HCT116 (cell line): Measurements from ENCODE around the gene TMEM184B. TPM values are rescaled to one million over a fixed set of nuclear protein-coding genes. Genes with fewer than 3 reads are reported as not detected.

Experiments used
- ATAC-seq: fragments of 200-7000 bp; cut with Tn5 transposase; 2 replicates; pipeline ENCODE4 v1.9.1; 2020; ENCODE audit warnings: mild to moderate bottlenecking, moderate library complexity
- BruUV-seq: library from RNA; stranded (reverse); fragments of 400-500 nt; replicated peaks from 2 replicates; lab custom pipeline; 2021; lab: Mats Ljungman, UMichigan
- CTCF ChIA-PET: fragments of 300-600 bp; sonication (Branson Sonifier 250); formaldehyde crosslinking; loops from one replicate; lab custom pipeline; 2021; ENCODE audit warnings: antibody characterized with exemption; lab: Charles Lee
- POLR2A ChIA-PET: fragments of 300-600, 350-600 bp; sonication (Branson Sonifier 250); formaldehyde crosslinking; loops from one replicate; lab custom pipeline; 2021; ENCODE audit warnings: antibody characterized with exemption; lab: Charles Lee
- RAD21 ChIA-PET, 2 experiments: fragments of 300-600 bp; sonication (Branson Sonifier 250); formaldehyde crosslinking; loops; one replicate each; lab custom pipeline; 2023; ENCODE audit warnings: low total read pairs in 2 of 2; ENCODE audit not compliant: uncharacterized antibody in 2 of 2, unreplicated experiment in 2 of 2, low non-redundant PET in 1 of 2; lab: Charles Lee
- DNase-seq: peaks from one replicate; pipeline ENCODE4 v3.0.0-alpha.2; 2010; ENCODE audit warnings: low read depth, low spot score
- H2AFZ ChIP-seq: fragments of 200-600 bp; shearing (Covaris generic), sonication (generic); 2 replicates; pipeline ENCODE4 v1.6.1; 2017; ENCODE audit warnings: low read depth, mixed run types, mixed read lengths, antibody characterized with exemption, low read length; ENCODE audit not compliant: poor library complexity, severe bottlenecking
- H3K27ac ChIP-seq: 2 replicates; pipeline ENCODE4 v1.5.1; 2012; ENCODE audit warnings: low read depth, low read length
- H3K27me3 ChIP-seq: fragments of 200-600 bp; sonication (generic); 2 replicates; pipeline ENCODE4 v1.6.1; 2016; ENCODE audit warnings: mixed run types, low read length, mixed read lengths; ENCODE audit not compliant: insufficient read depth
- H3K36me3 ChIP-seq, 2 experiments: fragments of 200-500 bp in 1 of 2; fragments of 200-600 bp in 1 of 2; sonication (Bioruptor generic) in 1 of 2; sonication (generic) in 1 of 2; 2 replicates each; pipeline versions ENCODE4 v1.5.1 to v1.6.1; 2014 to 2016; ENCODE audit warnings: low read length in 2 of 2, inconsistent platforms in 1 of 2, mixed read lengths in 1 of 2, mixed run types in 1 of 2; ENCODE audit not compliant: insufficient read depth in 2 of 2, control insufficient read depth in 1 of 2
- H3K4me1 ChIP-seq, 2 experiments: fragments of 200-600 bp in 1 of 2; sonication (generic) in 1 of 2; 2 replicates each; pipeline versions ENCODE4 v1.5.1 to v1.6.1; 2012 to 2017; ENCODE audit warnings: low read length in 2 of 2, inconsistent platforms in 1 of 2, mild to moderate bottlenecking in 1 of 2, mixed read lengths in 1 of 2, mixed run types in 1 of 2, moderate library complexity in 1 of 2; ENCODE audit not compliant: insufficient read depth in 2 of 2, control insufficient read depth in 1 of 2
- H3K4me2 ChIP-seq: fragments of 200-600 bp; sonication (generic); 2 replicates; pipeline ENCODE4 v1.6.1; 2017; ENCODE audit warnings: mixed run types, low read length, mixed read lengths
- H3K4me3 ChIP-seq, 2 experiments: fragments of 200-600 bp in 1 of 2; sonication (generic) in 1 of 2; replicated peaks in 1 of 2; 2 replicates each; pipeline ENCODE4 v1.5.1; 2011 to 2016; ENCODE audit warnings: low read length in 2 of 2, control low read depth in 1 of 2, low read depth in 1 of 2, mild to moderate bottlenecking in 1 of 2, mixed read lengths in 1 of 2, mixed run types in 1 of 2
- H3K79me2 ChIP-seq: fragments of 200-600 bp; sonication (generic); 2 replicates; pipeline ENCODE4 v1.6.1; 2017; ENCODE audit warnings: mild to moderate bottlenecking, mixed run types, low read length, moderate library complexity, mixed read lengths; ENCODE audit not compliant: insufficient read depth
- H3K9ac ChIP-seq: fragments of 200-600 bp; sonication (generic); 2 replicates; pipeline ENCODE4 v1.6.1; 2016; ENCODE audit warnings: low read length, mixed read lengths
- H3K9me2 ChIP-seq: fragments of 200-600 bp; sonication (generic), shearing (Covaris generic); 2 replicates; pipeline ENCODE4 v1.6.1; 2017; ENCODE audit warnings: mixed run types, mild to moderate bottlenecking, moderate library complexity; ENCODE audit not compliant: insufficient read depth
- H3K9me3 ChIP-seq, 2 experiments: fragments of 200-500 bp in 1 of 2; fragments of 200-600 bp in 1 of 2; sonication (Bioruptor generic) in 1 of 2; sonication (generic) in 1 of 2; 2 replicates each; pipeline ENCODE4 v1.6.1; 2014 to 2017; ENCODE audit warnings: low read length in 2 of 2, mixed read lengths in 2 of 2, inconsistent platforms in 1 of 2, low read depth in 1 of 2, mild to moderate bottlenecking in 1 of 2, mixed run types in 1 of 2, moderate library complexity in 1 of 2; ENCODE audit not compliant: control insufficient read depth in 1 of 2, insufficient read depth in 1 of 2
- H4K20me1 ChIP-seq: fragments of 200-600 bp; sonication (generic), shearing (Covaris generic); 2 replicates; pipeline ENCODE4 v1.6.1; 2017; ENCODE audit warnings: mixed run types, mild to moderate bottlenecking, moderate library complexity; ENCODE audit not compliant: insufficient read depth
- CBX3 ChIP-seq: IDR thresholded peaks from 2 replicates; pipeline ENCODE4 v1.6.1; 2012; ENCODE audit warnings: low read depth
- EGR1 ChIP-seq: IDR thresholded peaks from 2 replicates; pipeline ENCODE4 v1.6.1; 2012; ENCODE audit warnings: low read depth
- EZH2 ChIP-seq: fragments of 200-600 bp; sonication (generic); IDR thresholded peaks from 2 replicates; pipeline ENCODE4 v1.6.1; 2017; ENCODE audit warnings: antibody characterized with exemption, mixed run types
- JUND ChIP-seq: IDR thresholded peaks from 2 replicates; pipeline ENCODE4 v1.6.1; 2012
- POLR2A ChIP-seq: IDR thresholded peaks from 2 replicates; pipeline ENCODE4 v1.7.0; 2011; ENCODE audit warnings: borderline replicate concordance; ENCODE audit not compliant: insufficient read depth, insufficient read length; ENCODE audit errors: extremely low read depth
- POLR2AphosphoS5 ChIP-seq: IDR thresholded peaks from 2 replicates; pipeline ENCODE4 v1.6.1; 2011; ENCODE audit warnings: mild to moderate bottlenecking, low read depth, low read length, moderate library complexity
- RAD21 ChIP-seq: IDR thresholded peaks from 2 replicates; pipeline ENCODE4 v1.6.1; 2012; ENCODE audit warnings: low read depth, mild to moderate bottlenecking
- REST ChIP-seq: IDR thresholded peaks from 2 replicates; pipeline ENCODE4 v1.6.1; 2012; ENCODE audit warnings: low read depth
- SIN3A ChIP-seq: IDR thresholded peaks from 2 replicates; pipeline ENCODE4 v1.6.1; 2012; ENCODE audit warnings: low read depth
- SP1 ChIP-seq: IDR thresholded peaks from 2 replicates; pipeline ENCODE4 v1.6.1; 2012; ENCODE audit warnings: low read depth
- TCF7L2 ChIP-seq: IDR thresholded peaks from 2 replicates; pipeline ENCODE4 v1.7.0; 2011; ENCODE audit warnings: borderline replicate concordance, inconsistent platforms; ENCODE audit not compliant: insufficient read depth, insufficient read length; ENCODE audit errors: extremely low read depth
- intact Hi-C: fragments of 100-400 bp; cut with micrococcal nuclease; formaldehyde crosslinking; loops from 2 replicates; pipeline ENCODE4 v1.10.0; 2022
- total RNA-seq: library from RNA; stranded (reverse); gene quantifications from one replicate; pipeline ENCODE4 v1.2.1, GENCODE V29; 2021; ENCODE audit not compliant: unreplicated experiment
- TF ChIP-seq, protein P1 (sequence below): IDR thresholded peaks from 2 replicates; pipeline ENCODE4 v1.6.1; 2012
- TF ChIP-seq, protein P2 (sequence below), 3 experiments: fragments of 200-600 bp in 1 of 3; sonication (generic) in 1 of 3; IDR thresholded peaks in 2 of 3; conservative IDR thresholded peaks in 1 of 3; 2 replicates each; pipeline ENCODE4 v1.5.1; 2012 to 2017; ENCODE audit warnings: low read depth in 2 of 3, low read length in 2 of 3, antibody characterized with exemption in 1 of 3, borderline replicate concordance in 1 of 3, control low read depth in 1 of 3, mild to moderate bottlenecking in 1 of 3, mixed read lengths in 1 of 3, mixed run types in 1 of 3, moderate library complexity in 1 of 3; ENCODE audit not compliant: insufficient read depth in 1 of 3

The TMEM184B gene
- total RNA-seq, 1 experiment from 2014 or later: 66.0 TPM

DNA sequence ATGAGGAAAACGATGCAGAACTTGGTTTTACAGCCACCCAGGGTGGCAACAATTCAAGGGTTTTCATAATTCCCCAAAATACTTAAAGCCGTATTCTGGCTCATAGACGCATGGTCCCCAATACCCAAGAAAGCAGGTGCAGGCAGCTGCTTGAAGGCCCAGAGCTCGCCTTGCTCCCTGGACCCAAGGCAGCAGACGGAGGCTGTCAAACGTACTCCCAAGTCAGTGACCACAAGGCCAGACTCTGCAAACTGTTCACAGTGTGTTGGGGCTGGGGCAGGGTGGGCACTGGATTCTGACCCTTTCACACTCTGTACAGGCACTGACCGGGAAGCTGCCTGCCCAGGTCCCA is 21.5 kb downstream of the TMEM184B start:
- H3K4me3 ChIP-seq: no peak overlapping the region
- TF ChIP-seq CBX3: no peak
- no peak for TF ChIP-seq EZH2
- TF ChIP-seq EGR1: no peak
- TF ChIP-seq, protein P1, sequence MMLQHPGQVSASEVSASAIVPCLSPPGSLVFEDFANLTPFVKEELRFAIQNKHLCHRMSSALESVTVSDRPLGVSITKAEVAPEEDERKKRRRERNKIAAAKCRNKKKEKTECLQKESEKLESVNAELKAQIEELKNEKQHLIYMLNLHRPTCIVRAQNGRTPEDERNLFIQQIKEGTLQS: no peak
- TF ChIP-seq POLR2AphosphoS5: no peak
- TF ChIP-seq REST: no peak
- no peak for TF ChIP-seq RAD21
- TF ChIP-seq SP1: no peak
- TF ChIP-seq JUND: no peak
- TF ChIP-seq TCF7L2: no peak
- TF ChIP-seq, protein P2, sequence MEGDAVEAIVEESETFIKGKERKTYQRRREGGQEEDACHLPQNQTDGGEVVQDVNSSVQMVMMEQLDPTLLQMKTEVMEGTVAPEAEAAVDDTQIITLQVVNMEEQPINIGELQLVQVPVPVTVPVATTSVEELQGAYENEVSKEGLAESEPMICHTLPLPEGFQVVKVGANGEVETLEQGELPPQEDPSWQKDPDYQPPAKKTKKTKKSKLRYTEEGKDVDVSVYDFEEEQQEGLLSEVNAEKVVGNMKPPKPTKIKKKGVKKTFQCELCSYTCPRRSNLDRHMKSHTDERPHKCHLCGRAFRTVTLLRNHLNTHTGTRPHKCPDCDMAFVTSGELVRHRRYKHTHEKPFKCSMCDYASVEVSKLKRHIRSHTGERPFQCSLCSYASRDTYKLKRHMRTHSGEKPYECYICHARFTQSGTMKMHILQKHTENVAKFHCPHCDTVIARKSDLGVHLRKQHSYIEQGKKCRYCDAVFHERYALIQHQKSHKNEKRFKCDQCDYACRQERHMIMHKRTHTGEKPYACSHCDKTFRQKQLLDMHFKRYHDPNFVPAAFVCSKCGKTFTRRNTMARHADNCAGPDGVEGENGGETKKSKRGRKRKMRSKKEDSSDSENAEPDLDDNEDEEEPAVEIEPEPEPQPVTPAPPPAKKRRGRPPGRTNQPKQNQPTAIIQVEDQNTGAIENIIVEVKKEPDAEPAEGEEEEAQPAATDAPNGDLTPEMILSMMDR (IDR thresholded peaks at IDR 0.05 in 2 of 3, conservative IDR thresholded peaks at IDR 0.05 in 1 of 3; ENCODE audit: borderline replicate concordance in 1 of 3, insufficient read depth in 1 of 3, low read depth in 2 of 3, low read length in 2 of 3): no peak
- no peak for TF ChIP-seq SIN3A
- no peak for TF ChIP-seq POLR2A
- H3K9me3 ChIP-seq: peaks cover 0 to 6% of the 10 kb centered on the region in 2 experiments; a peak in 1 of 4 replicates
- H3K4me1 ChIP-seq: no peaks in the 10 kb centered on the region
- no peaks in the 10 kb centered on the region for H3K27me3 ChIP-seq
- no peaks in the 10 kb centered on the region; a peak in 1 of 4 replicates for H3K36me3 ChIP-seq
- H3K27ac ChIP-seq: no peak overlapping the region
- H3K9me2 ChIP-seq: no peaks in the 10 kb centered on the region
- no TSS peak for BruUV-seq
- H2AFZ ChIP-seq: no peak overlapping the region
- H4K20me1 ChIP-seq: no peaks in the 10 kb centered on the region
- POLR2A ChIA-PET: no interaction called here
- CTCF ChIA-PET: no interaction called here
- no peak overlapping the region for H3K4me2 ChIP-seq
- RAD21 ChIA-PET: no interaction called here
- H3K9ac ChIP-seq: no peak overlapping the region
- peaks cover 35% of the 10 kb centered on the region for H3K79me2 ChIP-seq
- DNase-seq (no peak), ATAC-seq (no peak)
- intact Hi-C loops: no loop called here
